SK-N-SH (cell line): ENCODE measurements around the gene LAPTM4A. TPM values are rescaled to one million over a fixed set of nuclear protein-coding genes. Genes with fewer than 3 reads are reported as not detected.

Source experiments
- CTCF ChIA-PET: fragments of 300-600, 350-600 bp; formaldehyde crosslinking; extraction: SDS; loops from one replicate; lab custom pipeline; 2021; lab: Yijun Ruan, JAX
- POLR2A ChIA-PET: fragments of 350-600 bp; sonication (Branson Sonifier 250); formaldehyde crosslinking; extraction: SDS; loops from one replicate; lab custom pipeline; 2020; ENCODE audit warnings: antibody characterized with exemption, inconsistent platforms; lab: Yijun Ruan, JAX
- DNase-seq: peaks from one replicate; pipeline ENCODE4 v3.0.0; 2012
- H2AFZ ChIP-seq: fragments of 200-600 bp; sonication (generic); 2 replicates; pipeline ENCODE4 v1.8.1; 2016; ENCODE audit warnings: antibody characterized with exemption, mild to moderate bottlenecking, low read depth
- H3F3A ChIP-seq: fragments of 200-600 bp; sonication (generic); replicated peaks from 2 replicates; pipeline ENCODE3; 2016; ENCODE audit warnings: antibody characterized with exemption, mild to moderate bottlenecking; ENCODE audit not compliant: insufficient read depth
- H3K27ac ChIP-seq, 2 experiments: fragments of 200-500 bp in 1 of 2; fragments of 200-600 bp in 1 of 2; sonication (Bioruptor generic) in 1 of 2; sonication (generic), shearing (Covaris generic) in 1 of 2; 2 replicates each; pipeline versions ENCODE4 v1.5.1 to v1.6.1; 2014 to 2016; ENCODE audit warnings: low read depth in 2 of 2, inconsistent platforms in 1 of 2, low read length in 1 of 2, mild to moderate bottlenecking in 1 of 2, mixed read lengths in 1 of 2
- H3K27me3 ChIP-seq: fragments of 200-600 bp; sonication (generic), shearing (Covaris generic); 2 replicates; pipeline ENCODE4 v1.6.1; 2016; ENCODE audit warnings: mixed run types; ENCODE audit not compliant: insufficient read depth
- H3K36me3 ChIP-seq, 2 experiments: fragments of 200-500 bp in 1 of 2; fragments of 200-600 bp in 1 of 2; sonication (Bioruptor generic) in 1 of 2; sonication (generic) in 1 of 2; replicated peaks in 1 of 2; 2 replicates each; pipeline versions ENCODE3 to v1.5.1; 2014 to 2016; ENCODE audit warnings: low read length in 1 of 2, mild to moderate bottlenecking in 1 of 2; ENCODE audit not compliant: insufficient read depth in 2 of 2, control insufficient read depth in 1 of 2
- H3K4me1 ChIP-seq, 2 experiments: fragments of 200-500 bp in 1 of 2; fragments of 200-600 bp in 1 of 2; sonication (Bioruptor generic) in 1 of 2; sonication (generic), shearing (Covaris generic) in 1 of 2; 2 replicates each; pipeline versions ENCODE4 v1.5.1 to v1.6.1; 2014 to 2016; ENCODE audit warnings: low read depth in 1 of 2, low read length in 1 of 2, mixed run types in 1 of 2; ENCODE audit not compliant: insufficient read depth in 2 of 2, control insufficient read depth in 1 of 2
- H3K4me2 ChIP-seq: fragments of 200-600 bp; sonication (generic), shearing (Covaris generic); 2 replicates; pipeline ENCODE4 v1.6.1; 2017; ENCODE audit warnings: mixed run types
- H3K4me3 ChIP-seq, 2 experiments: fragments of 200-500 bp in 1 of 2; fragments of 200-600 bp in 1 of 2; sonication (Bioruptor generic) in 1 of 2; sonication (generic), shearing (Covaris generic) in 1 of 2; 2 replicates each; pipeline versions ENCODE4 v1.5.1 to v1.8.1; 2014 to 2016; ENCODE audit warnings: low read depth in 2 of 2, inconsistent platforms in 1 of 2, low read length in 1 of 2, mild to moderate bottlenecking in 1 of 2, mixed read lengths in 1 of 2, moderate library complexity in 1 of 2
- H3K79me2 ChIP-seq: fragments of 200-600 bp; sonication (generic); 2 replicates; pipeline ENCODE4 v1.8.1; 2017; ENCODE audit warnings: mild to moderate bottlenecking; ENCODE audit not compliant: insufficient read depth
- H3K9ac ChIP-seq: fragments of 200-600 bp; sonication (generic); 2 replicates; pipeline ENCODE4 v1.6.1; 2017; ENCODE audit warnings: mixed run types
- H3K9me2 ChIP-seq: fragments of 200-600 bp; sonication (generic); 2 replicates; pipeline ENCODE4 v1.6.1; 2017; ENCODE audit warnings: mixed run types
- H3K9me3 ChIP-seq: fragments of 200-600 bp; sonication (generic); 2 replicates; pipeline ENCODE4 v1.6.1; 2017; ENCODE audit warnings: mixed run types, mild to moderate bottlenecking, moderate library complexity
- H4K20me1 ChIP-seq: fragments of 200-600 bp; sonication (generic); 2 replicates; pipeline ENCODE4 v1.6.1; 2017; ENCODE audit warnings: mild to moderate bottlenecking, mixed run types; ENCODE audit not compliant: insufficient read depth
- CHD2 ChIP-seq: fragments of 150-350 bp; IDR thresholded peaks from 2 replicates; pipeline ENCODE4 v1.6.1; 2018; ENCODE audit warnings: low read length; ENCODE audit not compliant: partially characterized antibody
- EP300 ChIP-seq, 2 experiments: IDR thresholded peaks; 2 replicates each; pipeline versions ENCODE4 v1.4.0 to v1.6.1; 2012; ENCODE audit warnings: borderline replicate concordance in 1 of 2, low read depth in 1 of 2, low read length in 1 of 2
- FOSL2 ChIP-seq: IDR thresholded peaks from 2 replicates; pipeline ENCODE4 v1.4.0; 2012; ENCODE audit warnings: low read depth, mild to moderate bottlenecking, moderate library complexity, borderline replicate concordance
- FOXJ3 ChIP-seq: sonication (generic); formaldehyde crosslinking; IDR thresholded peaks from 2 replicates; pipeline ENCODE4 v1.5.1; 2020; ENCODE audit warnings: mild to moderate bottlenecking, missing genetic modification reagents
- GABPA ChIP-seq: IDR thresholded peaks from 2 replicates; pipeline ENCODE4 v1.4.0; 2012; ENCODE audit warnings: low read depth, mild to moderate bottlenecking
- GATA2 ChIP-seq: sonication (generic); formaldehyde crosslinking; IDR thresholded peaks from 2 replicates; pipeline ENCODE4 v1.5.0; 2020; ENCODE audit warnings: mild to moderate bottlenecking, missing genetic modification reagents
- MXI1 ChIP-seq: IDR thresholded peaks from 2 replicates; pipeline ENCODE4 v1.6.1; 2012; ENCODE audit warnings: mild to moderate bottlenecking, low read depth, low read length, improper control_type of control experiment
- NFIC ChIP-seq: IDR thresholded peaks from 2 replicates; pipeline ENCODE4 v1.4.0; 2012; ENCODE audit warnings: borderline replicate concordance
- NRF1 ChIP-seq: IDR thresholded peaks from 2 replicates; pipeline ENCODE4 v1.6.1; 2012; ENCODE audit warnings: low read depth, mild to moderate bottlenecking, low read length
- POLR2AphosphoS5 ChIP-seq: IDR thresholded peaks from 2 replicates; pipeline ENCODE4 v1.6.1; 2012; ENCODE audit warnings: low read depth, low read length
- RAD21 ChIP-seq: IDR thresholded peaks from 2 replicates; pipeline ENCODE4 v1.6.1; 2012; ENCODE audit warnings: mild to moderate bottlenecking, low read length
- YY1 ChIP-seq: IDR thresholded peaks from 2 replicates; pipeline ENCODE4 v1.4.0; 2012; ENCODE audit warnings: low read depth, mild to moderate bottlenecking
- WGBS: methylation state at CpG from one replicate; pipeline ENCODE4 v1.1.6; 2017; ENCODE audit warnings: low lambda C conversion rate; 5-methylcytosine and 5-hydroxymethylcytosine counted together
- polyA plus RNA-seq, 3 experiments: library from polyadenylated mRNA; depleted of rRNA; stranded (reverse); fragments of >200 nt; gene quantifications; 2 replicates each; pipeline ENCODE4 v1.2.3, GENCODE V29; 2012
- TF ChIP-seq, protein P1 (sequence below): IDR thresholded peaks from 2 replicates; pipeline ENCODE4 v1.4.0; 2012; ENCODE audit warnings: low read depth, borderline replicate concordance
- TF ChIP-seq, protein P2 (sequence below): fragments of 150-350 bp; IDR thresholded peaks from 2 replicates; pipeline ENCODE4 v1.6.1; 2017; ENCODE audit warnings: antibody characterized with exemption, low read length, low read depth, borderline replicate concordance

Gene LAPTM4A
- polyA plus RNA-seq, 1 of the 3 experiments (the other 2 are of a cell fraction): 306 TPM

DNA sequence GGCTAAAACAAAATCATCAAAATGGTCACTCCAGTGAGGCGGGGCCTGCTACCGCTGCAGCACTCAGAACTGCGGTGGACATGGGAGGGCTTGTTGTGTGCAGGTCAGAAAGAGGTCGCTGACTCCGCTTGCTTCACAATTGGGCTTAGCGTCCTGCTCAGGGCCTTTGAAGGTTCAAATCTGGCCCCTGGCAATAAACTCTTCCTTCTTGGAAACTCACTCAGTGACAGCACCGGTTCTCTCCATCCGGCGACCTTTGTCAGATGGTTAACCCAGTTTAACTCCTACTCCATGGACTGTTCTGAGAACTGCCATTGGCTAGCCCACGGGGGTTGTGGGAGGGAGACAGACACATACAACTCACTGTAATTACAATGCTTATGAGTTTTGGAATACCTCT, 29.0 kb upstream of the LAPTM4A start (continued):
- TF ChIP-seq, protein P1, sequence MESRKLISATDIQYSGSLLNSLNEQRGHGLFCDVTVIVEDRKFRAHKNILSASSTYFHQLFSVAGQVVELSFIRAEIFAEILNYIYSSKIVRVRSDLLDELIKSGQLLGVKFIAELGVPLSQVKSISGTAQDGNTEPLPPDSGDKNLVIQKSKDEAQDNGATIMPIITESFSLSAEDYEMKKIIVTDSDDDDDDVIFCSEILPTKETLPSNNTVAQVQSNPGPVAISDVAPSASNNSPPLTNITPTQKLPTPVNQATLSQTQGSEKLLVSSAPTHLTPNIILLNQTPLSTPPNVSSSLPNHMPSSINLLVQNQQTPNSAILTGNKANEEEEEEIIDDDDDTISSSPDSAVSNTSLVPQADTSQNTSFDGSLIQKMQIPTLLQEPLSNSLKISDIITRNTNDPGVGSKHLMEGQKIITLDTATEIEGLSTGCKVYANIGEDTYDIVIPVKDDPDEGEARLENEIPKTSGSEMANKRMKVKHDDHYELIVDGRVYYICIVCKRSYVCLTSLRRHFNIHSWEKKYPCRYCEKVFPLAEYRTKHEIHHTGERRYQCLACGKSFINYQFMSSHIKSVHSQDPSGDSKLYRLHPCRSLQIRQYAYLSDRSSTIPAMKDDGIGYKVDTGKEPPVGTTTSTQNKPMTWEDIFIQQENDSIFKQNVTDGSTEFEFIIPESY: no peak
- TF ChIP-seq CHD2: no peak
- no peak for TF ChIP-seq GATA2
- TF ChIP-seq NRF1: no peak

DNA sequence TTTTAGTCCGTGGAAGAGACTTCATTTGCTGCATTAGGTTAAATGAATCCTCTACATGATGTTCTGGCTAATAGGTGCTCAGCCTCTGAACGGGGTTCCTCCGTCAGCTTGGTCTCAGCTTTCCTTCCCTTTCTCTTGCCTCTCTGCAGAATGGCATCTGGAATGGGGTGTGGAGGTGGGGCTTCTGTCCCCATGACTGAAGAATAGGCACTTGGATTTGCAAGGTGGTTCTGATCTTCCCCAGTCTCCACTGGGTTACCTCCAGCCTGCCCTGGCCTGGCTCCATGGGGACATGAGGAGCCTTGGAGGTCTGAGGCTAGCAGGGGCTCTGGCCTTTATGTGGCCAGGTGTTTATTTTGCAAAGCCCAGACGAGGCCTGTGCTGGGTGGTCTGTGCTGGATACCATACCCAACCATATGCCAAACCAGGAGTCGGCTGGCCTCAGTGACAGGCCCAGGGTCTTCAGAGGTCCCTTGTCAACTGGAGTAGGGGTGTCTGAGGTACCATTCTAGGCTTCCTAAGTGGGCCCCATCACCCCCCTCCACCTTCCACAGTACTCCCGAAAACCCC, 28.2 kb upstream of the LAPTM4A start:
- Histone ChIP-seq H3K4me2 (no peak overlapping the region), H3K4me1 (peaks cover 0 to 6% of the 10 kb centered on the region in 2 experiments; a peak in 2 of 4 replicates), H4K20me1 (no peaks in the 10 kb centered on the region), H3K9me2 (no peaks in the 10 kb centered on the region), H3K79me2 (no peaks in the 10 kb centered on the region), H3K9me3 (no peaks in the 10 kb centered on the region), H3K36me3 (no peaks in the 10 kb centered on the region), H3K9ac (no peak overlapping the region), H3K27me3 (no peaks in the 10 kb centered on the region), H3F3A (no peaks in the 10 kb centered on the region), H3K27ac (no peak overlapping the region), H2AFZ (no peak overlapping the region), H3K4me3 (no peak overlapping the region)
- DNase-seq: no peak
- ChIA-PET POLR2A (no interaction called here), CTCF (interaction anchor here (1.0 to 3.4 kb wide), 6 partner anchors 10 to 64 kb away, joined by 4 to 13 read pairs (median 8); partner anchors contain the start of gene LAPTM4A)
- WGBS: 77% methylated on average over 6 of the region's 6 CpGs
- no peak for TF ChIP-seq GATA2
- no peak for TF ChIP-seq NFIC
- no peak for TF ChIP-seq POLR2AphosphoS5
- TF ChIP-seq FOXJ3 (CRISPR knock-in tag): no peak
- TF ChIP-seq, protein P2, sequence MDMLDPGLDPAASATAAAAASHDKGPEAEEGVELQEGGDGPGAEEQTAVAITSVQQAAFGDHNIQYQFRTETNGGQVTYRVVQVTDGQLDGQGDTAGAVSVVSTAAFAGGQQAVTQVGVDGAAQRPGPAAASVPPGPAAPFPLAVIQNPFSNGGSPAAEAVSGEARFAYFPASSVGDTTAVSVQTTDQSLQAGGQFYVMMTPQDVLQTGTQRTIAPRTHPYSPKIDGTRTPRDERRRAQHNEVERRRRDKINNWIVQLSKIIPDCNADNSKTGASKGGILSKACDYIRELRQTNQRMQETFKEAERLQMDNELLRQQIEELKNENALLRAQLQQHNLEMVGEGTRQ: no peak
- no peak for TF ChIP-seq MXI1
- TF ChIP-seq EP300 (IDR thresholded peaks at IDR 0.05; ENCODE audit: borderline replicate concordance in 1 of 2, low read depth in 1 of 2, low read length in 1 of 2): no peak
- TF ChIP-seq FOSL2: no peak
- TF ChIP-seq YY1: no peak
- TF ChIP-seq RAD21: no peak
- TF ChIP-seq GABPA: no peak
